Activated gamma-delta T cell treated with anti-CD3 and anti-CD28 coated beads, Interleukin-2, amount 50 U/mL, for 16 hours (primary cell): ENCODE results near the gene MED28.
"Not testable (repeated sequence)": the region's sequence is repeated elsewhere in the genome, so short reads cannot be mapped to it uniquely, and the experiment has no call there.

Source experiments
- DNase-seq: peaks from one replicate; pipeline ENCODE4 v3.0.0-alpha.2; 2020; ENCODE audit warnings: low read depth

Gene MED28

GRCh38 chr4:17618926-17619325 lies 4.5 kb downstream of the MED28 start:
- DNase-seq, result no peak

GRCh38 chr4:17619416-17620105 lies 5.1 kb downstream of the MED28 start:
- DNase-seq, result no peak

GRCh38 chr4:17623451-17624001 lies 9.1 kb downstream of the MED28 start:
- DNase-seq, result no peak

GRCh38 chr4:17624821-17625220 lies 10.4 kb downstream of the MED28 start:
- no peak for DNase-seq

- no peak for DNase-seq
Observed at GRCh38 chr4:17630228-17630627, 15.8 kb downstream of the MED28 start.

- DNase-seq, result no peak
Observed at GRCh38 chr4:17633600-17633999, 19.2 kb downstream of the MED28 start.

- DNase-seq, result no peak
Observed at GRCh38 chr4:17635056-17635455, 20.6 kb downstream of the MED28 start.

GRCh38 chr4:17636341-17636695 lies 21.9 kb downstream of the MED28 start:
- DNase-seq, result no peak

GRCh38 chr4:17636696-17637622 lies 22.5 kb downstream of the MED28 start:
- peak; percentile 57 for DNase-seq

- DNase-seq, result no peak
Observed at GRCh38 chr4:17639136-17639535, 24.7 kb downstream of the MED28 start.

GRCh38 chr4:17642398-17642783 lies 27.9 kb downstream of the MED28 start:
- no peak for DNase-seq

GRCh38 chr4:17646693-17647092 lies 32.3 kb downstream of the MED28 start:
- no peak for DNase-seq

GRCh38 chr4:17647176-17647806 lies 32.9 kb downstream of the MED28 start:
- no peak for DNase-seq

GRCh38 chr4:17647927-17648326 lies 33.5 kb downstream of the MED28 start:
- DNase-seq, result no peak

- DNase-seq, result no peak
Observed at GRCh38 chr4:17650406-17650805, 36.0 kb downstream of the MED28 start.

- no peak for DNase-seq
Observed at GRCh38 chr4:17654701-17655100, 40.3 kb downstream of the MED28 start.

GRCh38 chr4:17657090-17657489 lies 42.6 kb downstream of the MED28 start:
- DNase-seq, result no peak

GRCh38 chr4:17657849-17658248 lies 43.4 kb downstream of the MED28 start:
- DNase-seq, result no peak

GRCh38 chr4:17659196-17659595 lies 44.8 kb downstream of the MED28 start:
- DNase-seq, result not testable (repeated sequence)

GRCh38 chr4:17662694-17663093 lies 48.3 kb downstream of the MED28 start:
- DNase-seq, result no peak

- no peak for DNase-seq
Observed at GRCh38 chr4:17664755-17665154, 50.3 kb downstream of the MED28 start.

GRCh38 chr4:17665346-17665745 lies 50.9 kb downstream of the MED28 start:
- no peak for DNase-seq

GRCh38 chr4:17665852-17666251 lies 51.4 kb downstream of the MED28 start:
- DNase-seq, result no peak
